Muscle of leg (tissue), 11 donors: ENCODE data around the gene TRPM6. TPM values are rescaled to one million over a fixed set of nuclear protein-coding genes. Genes with fewer than 3 reads are reported as not detected.
A peak's percentile ranks its signal among the peaks of the same experiment; 100 is the strongest.

Source experiments
- DNase-seq: peaks from one replicate; pipeline ENCODE4 v3.0.0; 2013
- H3K27ac ChIP-seq: one replicate; pipeline ENCODE4 v1.5.1; 2013; ENCODE audit warnings: mild to moderate bottlenecking, low read length, control low read depth
- H3K27me3 ChIP-seq: one replicate; pipeline ENCODE4 v1.6.1; 2013; ENCODE audit warnings: low read length; ENCODE audit not compliant: control insufficient read depth, insufficient read depth
- H3K36me3 ChIP-seq: one replicate; pipeline ENCODE4 v1.6.1; 2013; ENCODE audit warnings: low read length; ENCODE audit not compliant: control insufficient read depth, insufficient read depth
- H3K4me1 ChIP-seq: one replicate; pipeline ENCODE4 v1.6.1; 2013; ENCODE audit warnings: low read length; ENCODE audit not compliant: control insufficient read depth, insufficient read depth
- H3K4me3 ChIP-seq: one replicate; pipeline ENCODE4 v1.5.1; 2013; ENCODE audit warnings: low read length, control low read depth
- H3K9me3 ChIP-seq: replicated peaks from 2 replicates; pipeline ENCODE4 v1.6.1; 2013; ENCODE audit warnings: low read depth, low read length; ENCODE audit not compliant: control insufficient read depth
- WGBS: methylation state at CpG from one replicate; pipeline ENCODE4 v1.1.5; 2013; ENCODE audit warnings: missing lambda C conversion rate; ENCODE audit not compliant: insufficient coverage; 5-methylcytosine and 5-hydroxymethylcytosine counted together
- polyA plus RNA-seq, 8 donors: library from polyadenylated mRNA; unstranded; fragments of 120-200 nt; gene quantifications; one replicate each; pipeline versions ENCODE4 v1.2.1 to v1.2.3, GENCODE V29; 2013; ENCODE audit warnings: inconsistent platforms in 1 of 8, low replicate concordance in 1 of 8; ENCODE audit not compliant: insufficient read length in 8 of 8, insufficient read depth in 1 of 8
- total RNA-seq: library from RNA; stranded (reverse); fragments of 120-200 nt; gene quantifications from one replicate; pipeline ENCODE4 v1.2.4, GENCODE V29; 2013

TRPM6 gene
- total and polyA plus RNA-seq, 9 donors = 0.04 to 0.62 (median 0.08) TPM

DNA sequence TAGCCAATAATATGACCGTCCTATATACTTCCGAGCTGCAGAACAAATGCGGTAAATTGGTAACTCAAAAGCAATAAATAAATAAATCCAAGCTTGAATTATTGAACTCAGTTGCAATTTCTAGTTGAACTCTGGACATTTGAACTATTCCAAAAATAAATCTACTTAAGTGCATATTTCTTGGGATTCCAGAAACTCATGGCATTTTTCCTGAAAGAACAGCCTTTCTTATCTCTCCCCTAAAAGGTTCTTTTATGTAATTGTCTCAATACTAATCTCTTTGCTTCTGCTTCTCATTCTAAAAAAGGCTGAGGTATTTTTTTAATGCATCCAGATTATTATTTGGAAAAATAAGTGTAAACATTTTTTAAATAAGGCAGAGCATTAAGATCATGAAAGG is 131.7 kb downstream of the TRPM6 start:
- Histone ChIP-seq H3K4me1 (no peaks in the 10 kb centered on the region), H3K9me3 (no peaks in the 10 kb centered on the region), H3K4me3 (no peak overlapping the region), H3K36me3 (no peaks in the 10 kb centered on the region), H3K27me3 (no peaks in the 10 kb centered on the region), H3K27ac (no peak overlapping the region)
- WGBS = no CpG with 5 or more reads among the region's 3 CpGs
- DNase-seq = no peak

DNA sequence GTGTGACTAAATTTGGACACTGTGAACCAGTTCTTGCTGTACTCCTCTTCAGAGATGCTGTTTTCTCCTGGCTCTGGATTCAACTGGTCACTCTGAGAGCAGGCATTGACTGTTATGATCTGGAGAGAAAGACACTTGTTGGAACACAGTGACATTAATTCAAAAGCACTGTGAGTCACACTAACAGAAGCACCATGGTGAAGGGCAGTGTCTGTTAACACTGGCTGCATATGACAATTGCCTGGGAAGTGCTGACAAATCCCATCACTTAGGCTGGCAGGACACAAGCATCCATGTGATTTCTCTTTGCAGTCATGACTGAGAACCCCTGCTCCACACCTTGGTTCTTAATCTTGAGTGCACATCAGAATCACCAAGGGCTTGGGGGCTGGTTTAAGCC is 132.4 kb downstream of the TRPM6 start:
- Histone ChIP-seq H3K27ac (no peak overlapping the region), H3K27me3 (no peaks in the 10 kb centered on the region), H3K9me3 (no peaks in the 10 kb centered on the region), H3K4me3 (no peak overlapping the region), H3K4me1 (no peaks in the 10 kb centered on the region), H3K36me3 (no peaks in the 10 kb centered on the region)
- DNase-seq = no peak

DNA sequence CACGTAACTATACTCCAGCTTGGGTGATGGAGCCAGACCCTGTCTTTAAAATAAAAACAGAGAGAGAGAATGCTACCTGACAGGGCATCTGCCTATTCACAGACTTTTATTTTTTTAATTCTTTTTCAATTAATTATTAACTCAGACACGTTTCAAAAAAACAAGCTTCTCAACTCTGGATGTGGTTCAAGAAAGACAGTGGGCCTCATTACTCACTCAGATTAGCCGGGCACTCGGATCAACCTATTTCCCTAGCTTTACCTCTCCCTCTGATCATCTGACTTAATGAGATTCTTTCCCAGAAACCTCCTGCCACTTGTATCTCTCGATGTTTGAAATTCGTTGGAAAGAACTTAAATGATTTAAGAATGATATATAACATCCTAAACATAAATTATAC is 134.1 kb downstream of the TRPM6 start:
- Histone ChIP-seq H3K4me3 (no peak overlapping the region), H3K9me3 (no peaks in the 10 kb centered on the region), H3K36me3 (no peaks in the 10 kb centered on the region), H3K27ac (no peak overlapping the region), H3K4me1 (no peaks in the 10 kb centered on the region), H3K27me3 (no peaks in the 10 kb centered on the region)
- 62% methylated on average over 4 of the region's 6 CpGs for WGBS
- no peak for DNase-seq

DNA sequence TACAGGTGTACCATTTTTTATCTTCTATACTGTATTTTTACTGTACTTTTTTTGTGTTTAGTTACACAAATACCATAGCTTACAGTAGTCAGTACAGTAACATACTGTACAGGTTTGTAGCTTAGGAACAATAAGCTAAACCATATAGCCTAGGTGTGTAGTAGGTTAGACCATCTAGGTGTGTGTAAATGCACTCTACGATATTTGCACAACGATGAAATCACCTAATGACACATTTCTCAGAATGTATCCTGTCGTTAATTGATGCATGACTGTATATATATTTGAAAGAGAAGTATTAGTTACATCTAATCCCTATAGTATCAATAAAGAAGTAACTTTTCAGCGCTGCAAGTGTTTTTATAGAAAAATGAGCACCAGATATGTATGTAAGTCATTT is 138.8 kb downstream of the TRPM6 start:
- Histone ChIP-seq H3K27ac (no peak overlapping the region), H3K4me1 (no peaks in the 10 kb centered on the region), H3K4me3 (no peak overlapping the region), H3K27me3 (no peaks in the 10 kb centered on the region), H3K36me3 (no peaks in the 10 kb centered on the region), H3K9me3 (no peaks in the 10 kb centered on the region)
- no CpG with 5 or more reads among the region's 4 CpGs for WGBS
- no peak for DNase-seq

DNA sequence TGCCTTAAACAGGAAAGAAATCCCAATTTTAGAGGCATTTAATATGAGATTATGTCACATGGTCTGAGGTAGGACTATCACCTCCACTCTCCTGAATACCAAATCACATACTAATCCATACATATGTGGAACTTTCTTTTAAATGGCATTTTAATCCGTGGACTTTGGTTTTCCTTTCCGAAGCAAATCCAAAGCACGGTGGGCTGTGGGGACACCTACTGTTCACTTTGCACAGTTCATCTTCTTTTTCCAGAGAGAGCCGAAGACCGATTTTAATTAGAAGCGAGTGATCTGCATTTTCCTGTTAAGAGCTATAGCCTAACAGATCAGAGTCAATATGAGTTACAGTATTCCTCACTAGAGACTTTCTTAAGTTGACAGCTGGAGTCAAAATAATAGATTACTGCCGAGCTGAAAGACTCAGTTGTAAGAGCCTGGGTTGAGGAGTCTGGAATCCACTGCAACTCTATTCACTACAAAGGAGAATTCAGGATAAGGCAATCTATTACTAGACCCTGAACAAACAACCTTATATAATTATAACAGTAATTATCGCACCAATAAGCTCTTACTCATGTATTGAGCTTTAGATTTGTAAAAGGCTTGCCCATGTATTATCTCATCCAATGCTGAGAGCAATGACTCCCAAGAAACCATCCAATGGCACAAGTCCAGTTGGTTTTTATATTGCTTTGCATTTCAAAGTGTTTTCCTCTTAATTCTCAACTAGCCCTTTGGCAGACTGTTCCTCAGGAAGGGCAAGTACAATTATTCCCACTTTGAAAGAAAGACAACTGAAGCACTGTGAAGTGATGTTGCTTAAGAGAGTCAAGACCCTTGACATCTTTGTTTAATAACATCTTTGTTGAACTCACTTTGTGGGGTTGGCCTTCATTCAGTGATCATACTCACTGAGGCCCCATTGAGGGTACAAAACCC is 144.7 kb downstream of the TRPM6 start:
- H3K27me3 ChIP-seq = peaks cover 2% of the 10 kb centered on the region
- H3K27ac ChIP-seq = no peak overlapping the region
- H3K36me3 ChIP-seq = no peaks in the 10 kb centered on the region
- no peaks in the 10 kb centered on the region for H3K9me3 ChIP-seq
- DNase-seq = peak; percentile 32
- WGBS = 0% methylated on average over 1 of the region's 8 CpGs
- H3K4me1 ChIP-seq = no peaks in the 10 kb centered on the region
- no peak overlapping the region for H3K4me3 ChIP-seq

DNA sequence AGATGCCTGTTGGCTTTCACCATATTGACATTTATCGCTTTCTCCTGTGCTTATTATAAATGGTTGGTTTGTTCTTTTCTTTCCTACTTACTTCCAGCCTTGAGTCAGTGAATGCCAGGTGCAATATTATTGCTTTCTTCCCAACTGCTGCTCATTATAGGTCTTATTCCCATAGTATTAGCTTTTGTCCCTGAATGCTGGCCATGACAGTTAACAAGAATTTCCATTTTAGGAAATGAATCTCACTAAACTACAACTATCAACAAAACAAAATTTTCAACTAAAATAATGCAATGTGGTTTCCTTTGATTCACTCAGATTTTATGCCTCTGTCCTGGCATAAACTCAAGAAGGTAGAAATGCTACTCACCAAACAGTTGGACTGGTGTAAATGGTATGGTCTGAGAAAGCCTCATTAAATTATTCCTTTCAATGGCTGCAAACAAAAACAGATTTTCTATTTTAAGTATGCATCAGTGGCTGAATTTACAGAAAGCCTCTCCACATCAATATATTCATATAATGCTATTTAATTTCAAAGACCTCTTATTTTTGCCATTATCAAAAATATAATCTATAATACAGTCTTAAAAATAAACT is 145.4 kb downstream of the TRPM6 start:
- Histone ChIP-seq H3K4me1 (no peaks in the 10 kb centered on the region), H3K27ac (no peak overlapping the region), H3K9me3 (no peaks in the 10 kb centered on the region), H3K36me3 (no peaks in the 10 kb centered on the region), H3K27me3 (peaks cover 2% of the 10 kb centered on the region), H3K4me3 (no peak overlapping the region)
- no peak for DNase-seq
- WGBS = no CpG with 5 or more reads among the region's 1 CpG

DNA sequence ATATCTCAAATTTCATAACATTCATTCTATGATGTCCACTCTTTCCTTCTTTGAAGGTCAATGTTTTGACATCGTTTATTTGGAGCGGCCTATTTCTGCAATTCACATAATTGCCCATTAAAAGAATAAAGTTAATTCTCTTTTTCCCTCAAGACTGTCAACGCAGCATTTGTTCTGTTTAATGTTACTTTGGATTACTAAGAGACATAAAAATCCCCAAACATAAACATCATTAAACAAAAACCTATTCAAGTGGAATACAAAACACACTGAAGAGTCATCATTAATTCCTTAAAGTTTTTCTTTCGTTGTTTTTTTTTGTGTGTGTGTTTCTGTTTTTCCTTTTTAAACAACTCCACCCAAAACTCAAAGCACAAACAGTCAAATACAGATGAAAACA is 151.1 kb downstream of the TRPM6 start:
- no peak for DNase-seq
- Histone ChIP-seq H3K27ac (no peak overlapping the region), H3K27me3 (peaks cover 2% of the 10 kb centered on the region), H3K9me3 (no peaks in the 10 kb centered on the region), H3K4me3 (no peak overlapping the region), H3K36me3 (no peaks in the 10 kb centered on the region), H3K4me1 (no peaks in the 10 kb centered on the region)
- no CpG with 5 or more reads among the region's 4 CpGs for WGBS

DNA sequence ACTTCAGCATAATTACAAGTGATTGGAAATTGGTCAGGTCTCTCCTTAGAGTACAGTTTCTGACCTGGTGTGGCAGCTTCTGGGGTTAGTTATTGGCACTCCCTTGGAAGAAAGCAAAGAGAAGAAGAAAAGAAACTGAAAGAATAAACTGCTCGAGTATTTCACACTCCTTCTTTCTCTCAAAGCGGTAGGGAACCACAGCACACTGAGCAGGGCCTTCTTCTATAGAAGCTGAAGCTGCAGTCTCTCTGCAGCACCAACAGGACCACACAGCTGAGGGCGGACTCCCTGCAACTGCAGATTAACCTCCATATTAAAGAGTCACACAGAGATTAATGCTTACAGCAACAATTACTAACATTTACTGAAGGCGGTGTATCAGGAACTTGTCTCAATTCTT is 152.0 kb downstream of the TRPM6 start:
- Histone ChIP-seq H3K9me3 (no peaks in the 10 kb centered on the region), H3K4me1 (no peaks in the 10 kb centered on the region), H3K27ac (no peak overlapping the region), H3K27me3 (no peaks in the 10 kb centered on the region), H3K36me3 (no peaks in the 10 kb centered on the region), H3K4me3 (no peak overlapping the region)
- 80% methylated on average over 2 of the region's 4 CpGs for WGBS
- DNase-seq = no peak

DNA sequence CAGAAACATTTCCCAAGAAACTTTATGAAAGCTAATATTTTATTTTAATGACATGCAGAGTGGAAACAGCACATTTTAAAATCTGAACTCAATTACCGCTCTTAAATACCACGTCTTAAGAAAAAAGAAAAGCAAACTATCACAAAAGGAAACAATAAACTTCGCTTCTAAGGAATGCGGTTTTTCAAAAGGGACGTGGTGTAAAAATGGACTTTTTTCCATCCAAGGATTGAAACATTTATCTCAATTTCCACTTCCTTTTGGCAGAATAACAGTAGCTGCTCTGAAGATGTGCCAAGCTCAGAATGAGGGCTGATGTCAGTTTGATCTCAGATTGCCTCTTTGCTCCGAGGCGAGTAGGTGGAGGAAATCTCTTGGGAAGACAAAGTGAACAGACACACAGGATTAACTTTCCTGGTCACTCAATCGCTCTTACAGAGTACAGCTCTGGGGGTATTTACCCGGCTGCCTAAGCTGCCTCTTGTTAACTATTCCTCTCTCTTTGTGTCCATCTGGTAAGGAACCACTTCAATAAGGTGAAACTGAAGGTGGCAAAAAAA is 158.5 kb downstream of the TRPM6 start:
- no peaks in the 10 kb centered on the region for H3K27me3 ChIP-seq
- no peak overlapping the region for H3K4me3 ChIP-seq
- H3K27ac ChIP-seq = no peak overlapping the region
- no peaks in the 10 kb centered on the region for H3K9me3 ChIP-seq
- no peaks in the 10 kb centered on the region for H3K36me3 ChIP-seq
- 38% methylated on average over 2 of the region's 9 CpGs for WGBS
- H3K4me1 ChIP-seq = no peaks in the 10 kb centered on the region
- DNase-seq = peak; percentile 11

DNA sequence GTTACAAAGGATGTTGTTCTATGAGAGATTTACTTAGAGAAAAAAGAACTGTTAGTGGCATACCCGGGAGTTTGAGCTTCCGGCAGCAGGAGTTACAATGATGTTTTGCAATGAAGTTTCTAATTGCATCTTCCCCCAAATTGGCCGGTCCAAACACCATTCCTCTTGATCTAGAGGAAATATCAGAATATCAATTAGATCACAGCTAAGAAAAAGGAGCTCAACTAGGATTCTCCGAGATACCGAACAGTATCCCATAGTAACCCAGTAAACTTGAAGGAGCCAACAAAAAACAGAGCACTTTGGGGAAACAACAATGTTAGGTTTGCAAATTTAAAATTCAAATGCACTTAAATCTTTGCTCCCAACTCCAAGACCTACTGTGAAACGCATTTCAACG is 159.5 kb downstream of the TRPM6 start:
- H3K4me3 ChIP-seq = no peak overlapping the region
- DNase-seq = no peak
- H3K27ac ChIP-seq = no peak overlapping the region
- no CpG with 5 or more reads among the region's 7 CpGs for WGBS
- no peaks in the 10 kb centered on the region for H3K4me1 ChIP-seq
- H3K27me3 ChIP-seq = no peaks in the 10 kb centered on the region
- H3K9me3 ChIP-seq = no peaks in the 10 kb centered on the region
- no peaks in the 10 kb centered on the region for H3K36me3 ChIP-seq
